Mononuclear cell (primary cell): Measurements from ENCODE around the gene CEP112. TPM values are rescaled to one million over a fixed set of nuclear protein-coding genes. Genes with fewer than 3 reads are reported as not detected.

Source experiments
- H3K27me3 ChIP-seq: 2 replicates; pipeline ENCODE4 v1.6.0; 2011; ENCODE audit warnings: low read length, control low read depth; ENCODE audit not compliant: insufficient read depth
- H3K4me1 ChIP-seq: 2 replicates; pipeline ENCODE4 v1.5.1; 2011; ENCODE audit warnings: mild to moderate bottlenecking, low read length, control low read depth; ENCODE audit not compliant: insufficient read depth
- H3K4me3 ChIP-seq: 2 replicates; pipeline ENCODE4 v1.5.1; 2011; ENCODE audit warnings: mild to moderate bottlenecking, low read length, moderate library complexity
- H3K9me3 ChIP-seq: 2 replicates; pipeline ENCODE4 v1.5.1; 2011; ENCODE audit warnings: low read depth, mild to moderate bottlenecking, control low read depth, low read length
- total RNA-seq: library from RNA; depleted of rRNA; stranded (reverse); fragments of >200 nt; gene quantifications from one replicate; pipeline ENCODE4 v1.2.3, GENCODE V29; 2012

Gene CEP112
- total RNA-seq, 1 donor: 3.3 TPM

DNA sequence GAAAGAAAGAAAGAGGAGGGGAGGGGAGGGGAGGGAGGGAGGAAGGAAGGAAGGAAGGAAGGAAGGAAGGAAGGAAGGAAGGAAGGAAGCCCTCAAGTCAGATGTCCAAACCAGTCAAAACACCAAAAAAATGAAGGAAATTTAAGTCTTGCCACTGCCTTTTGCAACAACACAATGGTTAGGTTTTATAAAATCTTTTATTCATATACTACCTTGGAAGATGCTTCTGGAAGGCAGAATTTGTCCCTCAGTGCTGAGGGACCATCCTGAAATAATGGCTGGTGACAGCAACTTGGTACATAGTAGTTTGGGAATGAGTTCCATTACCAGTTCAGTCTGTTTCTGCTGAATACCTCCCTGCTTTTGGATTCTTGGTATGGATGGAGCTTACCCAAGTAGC is 29.4 kb upstream of the CEP112 start:
- H3K4me3 ChIP-seq: no peak overlapping the region
- no peaks in the 10 kb centered on the region for H3K27me3 ChIP-seq
- no peaks in the 10 kb centered on the region for H3K4me1 ChIP-seq
- no peaks in the 10 kb centered on the region for H3K9me3 ChIP-seq

DNA sequence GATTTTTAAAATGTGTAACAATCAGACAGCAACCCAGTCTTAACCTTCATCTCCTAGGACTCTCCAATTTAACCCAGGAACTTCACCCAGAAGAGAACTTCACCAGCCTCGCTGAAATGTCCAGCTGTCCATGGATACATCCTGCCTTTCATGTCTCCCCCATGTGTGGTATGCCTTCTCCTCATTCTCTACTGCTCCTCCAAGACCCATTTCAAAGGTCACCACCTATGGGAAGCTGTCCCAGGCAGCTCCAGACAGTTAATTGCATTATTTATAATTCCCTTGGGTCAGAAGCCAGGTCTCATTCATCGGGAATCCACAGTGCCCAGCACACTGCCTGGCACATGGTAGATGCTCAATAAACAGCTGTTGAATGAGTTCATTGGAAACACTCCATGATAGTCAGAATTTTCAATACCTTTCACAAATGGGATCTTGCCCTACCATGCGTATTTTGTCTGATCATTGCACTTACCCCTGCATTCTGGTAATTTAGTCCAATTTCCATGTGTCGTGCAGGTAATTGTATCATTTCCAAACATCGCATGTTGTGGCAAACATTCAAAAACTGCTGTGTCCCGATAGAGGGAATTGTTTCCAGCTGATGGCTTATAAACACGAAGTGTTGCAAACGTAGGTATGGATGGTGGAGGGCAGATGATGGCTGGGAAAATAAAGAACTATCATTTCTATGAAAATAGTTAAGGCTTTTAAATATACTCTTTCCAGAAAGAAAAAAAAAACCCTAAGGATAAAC is 28.3 kb upstream of the CEP112 start:
- Histone ChIP-seq H3K4me3 (no peak overlapping the region), H3K9me3 (no peaks in the 10 kb centered on the region), H3K4me1 (no peaks in the 10 kb centered on the region), H3K27me3 (no peaks in the 10 kb centered on the region)

DNA sequence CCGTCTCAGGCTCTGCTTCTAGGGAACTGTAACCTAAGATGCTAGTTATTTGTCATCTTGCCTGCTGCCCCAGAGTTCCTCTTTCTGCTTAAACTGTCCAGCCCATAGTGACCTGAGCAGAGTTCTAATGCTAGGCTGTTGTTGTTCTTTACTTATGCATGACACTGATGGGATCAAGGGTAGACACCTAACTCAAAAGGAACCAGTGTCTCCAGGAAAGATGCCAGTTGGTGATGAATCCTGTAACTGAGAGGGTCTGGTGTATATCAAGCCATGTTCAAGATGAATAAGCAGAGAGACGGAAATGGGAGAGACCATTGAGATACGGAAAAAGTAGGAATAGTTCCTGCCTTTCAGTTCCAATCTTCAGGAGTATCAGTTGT is 23.6 kb upstream of the CEP112 start:
- Histone ChIP-seq H3K4me1 (no peaks in the 10 kb centered on the region), H3K4me3 (no peak overlapping the region), H3K9me3 (no peaks in the 10 kb centered on the region), H3K27me3 (no peaks in the 10 kb centered on the region)

DNA sequence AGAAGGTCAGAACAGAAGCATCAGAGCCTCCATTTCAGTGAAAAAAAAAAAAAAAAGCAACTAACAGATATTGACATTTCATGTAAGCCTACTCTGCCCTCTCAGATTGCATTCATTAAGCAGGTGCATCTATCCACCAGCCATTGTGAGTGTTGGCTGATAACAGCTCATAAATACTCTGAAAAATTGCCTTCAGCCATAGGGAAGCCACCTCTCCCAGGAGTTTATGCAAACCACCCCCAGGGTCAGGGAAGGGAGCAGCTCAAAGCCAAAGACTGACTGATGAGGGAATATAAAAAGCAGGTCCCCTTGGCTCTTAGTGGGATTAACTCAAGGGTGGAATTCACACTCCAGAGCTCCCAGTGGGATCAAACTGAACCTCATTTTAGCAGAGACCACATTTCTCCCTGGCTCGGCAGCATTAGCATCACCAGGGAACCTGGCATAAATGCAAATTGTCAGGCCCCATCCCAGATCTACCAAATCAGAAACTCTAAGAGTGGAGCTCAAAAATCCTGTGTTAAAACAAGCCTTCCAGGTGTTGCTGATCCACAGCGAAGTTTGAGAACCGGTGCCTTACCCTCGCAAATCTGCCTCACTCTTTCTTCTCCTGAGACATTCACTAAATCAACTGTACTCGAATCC is 23.1 kb upstream of the CEP112 start:
- no peaks in the 10 kb centered on the region for H3K9me3 ChIP-seq
- H3K4me3 ChIP-seq: no peak overlapping the region
- H3K4me1 ChIP-seq: no peaks in the 10 kb centered on the region
- no peaks in the 10 kb centered on the region for H3K27me3 ChIP-seq

DNA sequence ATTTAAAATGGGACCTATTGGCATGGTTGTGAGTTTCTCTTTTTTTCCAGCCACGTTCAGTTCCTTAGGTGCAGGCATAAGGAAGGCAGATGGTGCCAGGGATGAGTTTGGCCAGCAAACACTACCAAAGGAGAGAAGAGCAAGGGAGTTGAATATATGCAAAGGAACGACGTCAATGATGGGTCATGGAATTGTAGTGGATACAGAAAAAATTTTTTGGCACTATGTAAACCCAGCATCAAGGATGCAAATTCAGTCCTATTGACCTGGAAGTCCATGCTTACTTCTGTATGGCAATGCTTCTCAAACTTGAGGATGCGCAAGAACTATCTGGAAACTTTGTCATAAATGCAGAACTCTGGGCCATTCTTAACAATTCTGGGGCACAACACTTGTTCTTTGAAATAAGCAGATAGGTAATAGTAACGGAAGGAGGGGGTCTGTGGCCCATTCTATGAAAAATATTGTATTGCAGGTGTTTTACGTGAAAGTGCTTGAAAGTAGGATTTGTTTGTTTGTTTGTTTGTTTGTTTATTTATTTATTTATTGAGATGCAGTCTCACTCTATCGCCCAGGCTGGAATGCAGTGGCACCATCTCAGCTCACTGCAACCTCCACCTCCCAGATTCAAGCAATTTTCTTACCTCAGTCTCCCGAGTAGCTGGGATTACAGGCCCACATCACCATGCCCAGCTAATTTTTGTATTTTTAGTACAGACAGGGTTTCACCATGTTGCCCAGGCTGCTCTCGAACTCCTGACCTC is 19.3 kb upstream of the CEP112 start:
- no peaks in the 10 kb centered on the region for H3K27me3 ChIP-seq
- H3K4me3 ChIP-seq: no peak overlapping the region

DNA sequence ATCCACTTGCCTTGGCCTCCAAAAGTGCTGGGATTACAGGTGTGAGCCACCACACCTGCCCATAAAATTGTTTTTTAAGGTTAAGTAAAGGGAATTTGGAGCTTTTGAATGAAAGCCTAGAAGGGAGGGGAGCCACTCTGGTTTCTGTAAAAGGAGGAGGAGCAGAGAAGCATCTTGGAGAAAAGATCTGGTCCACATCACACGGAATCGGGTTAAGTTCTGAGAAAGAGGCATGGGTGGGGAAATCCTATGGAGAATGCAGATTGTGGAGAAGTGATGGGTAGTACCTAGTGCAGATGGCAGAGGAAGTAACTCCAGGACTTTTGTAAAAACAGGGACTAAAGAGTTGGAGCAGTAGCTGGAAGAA is 18.3 kb upstream of the CEP112 start:
- H3K27me3 ChIP-seq: no peaks in the 10 kb centered on the region
- H3K9me3 ChIP-seq: no peaks in the 10 kb centered on the region
- H3K4me1 ChIP-seq: no peaks in the 10 kb centered on the region
- H3K4me3 ChIP-seq: no peak overlapping the region

More for the DNA sequence above, 19.3 kb upstream of the CEP112 start:
- Histone ChIP-seq H3K4me1 (no peaks in the 10 kb centered on the region), H3K9me3 (no peaks in the 10 kb centered on the region)

DNA sequence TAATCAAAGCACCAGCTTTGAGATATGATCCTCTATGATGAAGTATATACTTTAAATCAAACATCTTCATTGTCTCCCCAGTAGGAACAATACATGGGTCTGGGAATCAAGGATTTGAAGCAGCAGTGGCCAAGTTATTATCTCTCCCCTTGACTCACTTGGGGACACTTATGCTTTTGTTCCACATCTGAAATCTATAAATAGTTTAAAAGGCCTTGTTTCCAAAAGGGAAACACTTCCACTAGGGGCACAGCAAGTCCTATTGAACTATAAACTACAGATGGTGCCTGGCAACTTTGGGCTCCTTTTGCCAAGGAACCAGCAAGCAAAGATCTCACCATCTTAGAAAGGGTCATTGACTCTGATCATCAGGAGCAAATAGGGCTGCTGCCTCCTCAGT is 16.0 kb upstream of the CEP112 start:
- H3K9me3 ChIP-seq: no peaks in the 10 kb centered on the region
- H3K4me1 ChIP-seq: no peaks in the 10 kb centered on the region
- no peak overlapping the region for H3K4me3 ChIP-seq
- H3K27me3 ChIP-seq: no peaks in the 10 kb centered on the region

DNA sequence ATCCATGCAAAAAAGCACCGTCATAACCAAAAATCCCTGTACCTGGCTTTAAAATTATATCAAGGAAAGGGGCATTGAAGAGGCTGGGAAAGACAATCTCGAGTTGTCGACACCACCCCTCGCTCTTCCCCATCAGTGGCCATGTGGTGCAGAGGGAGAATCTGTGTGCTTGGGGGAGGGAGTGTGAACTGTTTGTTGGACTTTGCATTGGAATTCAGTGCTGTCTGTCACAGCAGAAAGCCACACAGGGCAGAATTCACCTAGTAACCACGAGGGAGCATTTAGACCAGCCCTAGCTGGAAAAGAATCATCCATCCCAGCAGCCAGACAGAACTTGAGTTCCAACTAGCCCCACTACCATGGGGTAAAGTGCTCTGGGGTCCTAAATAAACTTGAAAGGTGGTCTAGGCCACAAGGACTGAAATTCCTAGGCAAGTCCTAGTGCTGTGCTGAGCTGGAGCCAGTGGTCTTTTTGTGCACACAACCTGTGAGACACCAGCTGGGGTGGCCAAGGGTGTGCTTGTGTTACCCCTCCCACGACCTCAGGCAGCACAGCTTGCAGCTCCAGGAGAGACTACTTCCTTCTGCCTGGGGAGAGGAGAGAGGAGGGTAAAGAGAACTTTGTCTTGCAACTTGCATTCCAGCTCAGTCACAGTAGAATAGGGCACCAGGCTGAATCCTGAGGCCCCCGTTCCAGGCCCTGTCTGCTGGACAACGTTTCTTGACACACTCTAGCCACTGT is 11.5 kb upstream of the CEP112 start:
- Histone ChIP-seq H3K4me1 (no peaks in the 10 kb centered on the region), H3K27me3 (no peaks in the 10 kb centered on the region), H3K9me3 (no peaks in the 10 kb centered on the region), H3K4me3 (no peak overlapping the region)

DNA sequence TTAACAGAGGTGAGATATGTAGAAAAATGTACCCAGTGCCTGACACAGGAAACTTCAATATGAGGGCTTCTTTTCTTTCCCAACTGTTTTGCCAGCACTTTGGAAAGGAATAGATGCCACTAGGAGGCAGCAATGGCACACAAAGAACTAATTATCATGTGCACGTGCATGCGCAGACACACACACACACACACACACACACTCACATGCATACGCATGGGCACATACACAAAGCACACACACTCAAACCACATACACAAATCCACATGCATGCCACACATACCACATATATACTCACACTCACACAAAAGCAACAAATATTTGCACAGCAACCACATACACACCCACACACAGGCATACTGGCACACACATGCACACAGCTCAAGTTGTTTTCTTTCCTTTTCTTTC is 8.8 kb upstream of the CEP112 start:
- Histone ChIP-seq H3K4me1 (no peaks in the 10 kb centered on the region), H3K9me3 (no peaks in the 10 kb centered on the region), H3K4me3 (no peak overlapping the region), H3K27me3 (no peaks in the 10 kb centered on the region)

DNA sequence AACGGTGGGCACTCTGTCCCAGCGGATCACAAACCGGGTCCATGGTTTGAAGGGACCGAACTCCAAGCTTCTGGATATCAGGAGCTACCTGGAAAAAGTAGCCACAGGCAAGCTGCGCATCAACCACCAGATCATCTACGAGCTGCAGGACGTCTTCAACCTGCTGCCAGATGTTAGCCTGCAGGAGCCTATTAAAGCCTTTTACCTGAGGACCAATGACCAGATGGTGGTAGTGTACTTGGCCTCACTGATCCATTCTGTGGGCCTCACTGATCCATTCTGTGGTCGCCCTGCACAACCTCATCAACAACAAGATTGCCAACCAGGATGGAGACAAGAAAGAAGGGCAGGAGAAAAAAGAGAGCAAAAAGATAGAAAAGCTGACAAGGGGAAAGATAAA is 6.3 kb upstream of the CEP112 start:
- no peaks in the 10 kb centered on the region for H3K27me3 ChIP-seq
- H3K4me3 ChIP-seq: no peak overlapping the region
- H3K4me1 ChIP-seq: no peaks in the 10 kb centered on the region
- no peaks in the 10 kb centered on the region for H3K9me3 ChIP-seq

DNA sequence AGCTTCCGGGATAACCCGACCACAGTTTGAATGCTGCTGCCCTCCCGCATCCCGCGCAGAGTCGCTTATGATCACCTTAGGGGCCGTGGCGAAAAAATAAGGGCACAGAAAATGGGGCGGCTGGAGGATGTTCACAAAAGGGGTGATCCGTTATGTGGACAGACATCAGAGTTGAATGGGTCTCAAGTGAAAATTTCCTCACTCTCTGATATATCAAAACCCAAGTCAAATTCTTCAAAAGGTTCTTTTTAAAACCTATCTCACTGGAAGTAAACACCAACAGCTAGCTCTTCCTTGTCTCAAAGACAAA is 400 bp upstream of the CEP112 start:
- H3K27me3 ChIP-seq: no peaks in the 10 kb centered on the region
- H3K9me3 ChIP-seq: no peaks in the 10 kb centered on the region
- peaks cover 11% of the 10 kb centered on the region for H3K4me1 ChIP-seq
- peak overlapping the region; percentile 62 for H3K4me3 ChIP-seq

DNA sequence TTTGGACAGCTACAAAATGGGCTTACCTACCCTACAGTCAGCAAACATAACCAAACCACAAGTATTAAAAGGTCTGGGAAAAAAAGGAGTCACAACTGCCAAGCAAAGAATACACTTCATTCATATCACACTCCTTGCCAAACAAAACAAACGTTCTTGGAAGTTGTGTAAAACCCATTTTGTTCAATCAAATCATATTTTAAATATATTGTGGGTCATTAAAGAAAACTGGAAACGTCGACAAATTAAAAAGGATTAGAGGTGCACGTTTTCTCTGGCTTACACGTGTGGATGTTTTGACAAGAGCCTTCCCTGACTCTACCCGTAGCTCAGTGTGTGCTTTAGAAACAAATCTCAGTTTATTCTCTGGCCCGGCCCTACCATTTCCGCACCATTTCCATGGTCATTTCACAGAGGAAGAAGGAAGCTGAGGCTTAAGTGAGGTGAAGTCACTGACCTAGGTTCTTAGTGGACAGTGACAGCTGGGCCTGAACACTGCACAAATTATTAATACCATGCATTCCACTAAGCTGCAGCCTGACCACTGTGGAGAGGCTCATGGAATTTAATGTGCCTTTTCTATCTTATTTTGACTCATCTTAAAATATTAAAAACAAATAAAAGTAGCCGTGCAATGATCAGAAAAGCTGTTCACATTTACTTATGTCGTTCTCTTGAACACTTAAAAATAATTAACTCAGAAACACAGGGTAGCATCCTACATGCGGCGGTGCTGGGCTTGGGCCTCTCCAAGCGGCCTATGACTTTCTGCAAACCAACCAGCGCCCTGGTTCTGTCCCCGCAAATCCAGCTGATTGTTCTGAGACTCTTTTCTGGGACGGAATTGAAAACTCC is 968 bp downstream of the CEP112 start:
- Histone ChIP-seq H3K9me3 (no peaks in the 10 kb centered on the region), H3K27me3 (no peaks in the 10 kb centered on the region), H3K4me3 (peak overlapping the region; percentile 62), H3K4me1 (peaks cover 11% of the 10 kb centered on the region)

DNA sequence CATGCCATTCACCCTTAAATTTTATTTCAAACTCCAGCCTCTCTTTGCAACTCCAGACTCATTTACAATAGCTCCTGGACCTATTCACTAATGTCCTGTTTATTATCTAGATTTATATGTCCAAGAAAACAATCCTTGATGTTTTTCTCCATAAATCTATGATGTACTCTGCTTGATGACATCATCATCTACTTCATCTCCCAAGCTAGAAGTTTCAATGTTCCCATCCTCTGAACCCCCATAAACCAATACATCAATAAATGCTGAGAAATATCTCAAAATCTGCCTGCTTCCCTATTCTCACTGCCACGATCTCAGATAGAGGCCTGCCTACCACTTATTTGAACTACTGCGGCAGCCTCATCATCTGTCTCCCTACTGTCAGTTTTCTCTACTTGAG is 4.2 kb downstream of the CEP112 start:
- no peaks in the 10 kb centered on the region for H3K9me3 ChIP-seq
- H3K4me1 ChIP-seq: peaks cover 11% of the 10 kb centered on the region
- H3K4me3 ChIP-seq: no peak overlapping the region
- H3K27me3 ChIP-seq: no peaks in the 10 kb centered on the region

DNA sequence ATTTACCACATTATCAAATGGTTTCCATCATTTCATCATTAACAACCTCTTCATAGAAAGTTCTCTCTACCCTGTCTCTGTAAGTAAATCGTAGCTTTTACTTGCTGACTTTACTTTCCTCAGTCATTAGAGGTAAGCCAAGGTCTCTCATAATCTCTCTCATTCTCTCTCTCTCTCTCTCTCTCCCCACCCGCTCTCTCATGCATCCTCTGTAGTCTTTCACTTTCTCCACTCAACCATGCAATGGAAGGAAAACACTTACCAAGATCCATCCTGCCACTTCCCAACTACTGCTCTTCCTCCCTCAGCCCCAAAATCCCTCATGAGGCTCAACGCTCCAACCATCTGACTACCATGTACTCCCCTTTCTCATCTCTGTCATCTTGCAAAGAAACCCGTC is 6.1 kb downstream of the CEP112 start:
- no peaks in the 10 kb centered on the region for H3K27me3 ChIP-seq
- H3K4me3 ChIP-seq: no peak overlapping the region
- peaks cover 2% of the 10 kb centered on the region for H3K4me1 ChIP-seq
- no peaks in the 10 kb centered on the region for H3K9me3 ChIP-seq
